IPS-20b (cell line): ENCODE data around the gene PEAR1.

Source experiments
- H3K27ac ChIP-seq: one replicate; pipeline ENCODE4 v1.5.1; 2013; ENCODE audit warnings: low read length
- H3K27me3 ChIP-seq: 2 replicates; pipeline ENCODE4 v1.6.1; 2013; ENCODE audit warnings: mild to moderate bottlenecking, low read length, inconsistent platforms; ENCODE audit not compliant: insufficient read depth
- H3K36me3 ChIP-seq: 2 replicates; pipeline ENCODE4 v1.6.1; 2013; ENCODE audit warnings: low read depth, mild to moderate bottlenecking, inconsistent platforms, low read length, moderate library complexity; ENCODE audit not compliant: insufficient read depth
- H3K4me1 ChIP-seq: 2 replicates; pipeline ENCODE4 v1.6.1; 2013; ENCODE audit warnings: mild to moderate bottlenecking, control low read depth, inconsistent platforms, low read length, moderate library complexity; ENCODE audit not compliant: insufficient read depth
- H3K4me3 ChIP-seq: 2 replicates; pipeline ENCODE4 v1.5.1; 2013; ENCODE audit warnings: mild to moderate bottlenecking, low read length, inconsistent platforms
- H3K9ac ChIP-seq: 2 replicates; pipeline ENCODE4 v1.6.1; 2013; ENCODE audit warnings: low read depth, mild to moderate bottlenecking, inconsistent platforms, low read length, moderate library complexity
- H3K9me3 ChIP-seq: 2 replicates; pipeline ENCODE4 v1.6.1; 2013; ENCODE audit warnings: mild to moderate bottlenecking, low read depth, low read length, inconsistent platforms; ENCODE audit not compliant: insufficient read depth

Gene PEAR1

DNA sequence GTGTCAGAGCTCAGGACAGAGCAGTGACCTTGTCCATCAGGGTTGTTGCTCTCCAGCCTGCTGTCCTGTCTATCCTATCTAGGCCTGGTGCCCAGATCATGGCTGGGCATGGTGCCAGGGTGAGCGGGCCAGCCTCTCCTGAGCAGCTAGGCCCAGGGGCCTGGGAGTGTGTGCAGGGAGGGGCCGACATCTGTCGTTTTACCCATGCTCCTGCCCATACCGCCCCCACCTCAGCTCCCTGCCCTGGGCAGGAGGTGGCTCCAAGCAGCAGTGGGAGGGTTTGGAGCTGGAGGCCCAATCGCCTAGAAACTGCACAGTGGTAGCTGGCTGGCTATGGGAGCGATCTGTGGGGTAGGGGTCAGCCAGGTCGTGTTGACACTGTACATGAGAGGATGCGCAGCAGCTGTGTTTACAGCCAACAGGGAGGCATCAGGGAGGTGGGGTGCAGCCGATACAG, 41.1 kb upstream of the PEAR1 start:
- H3K27ac ChIP-seq: no peak overlapping the region
- H3K4me1 ChIP-seq: no peaks in the 10 kb centered on the region
- H3K9me3 ChIP-seq: no peaks in the 10 kb centered on the region
- no peak overlapping the region for H3K4me3 ChIP-seq
- H3K27me3 ChIP-seq: peaks cover 90% of the 10 kb centered on the region
- no peaks in the 10 kb centered on the region for H3K36me3 ChIP-seq
- H3K9ac ChIP-seq: no peak overlapping the region

GRCh38 chr1:156853761-156854160, 39.8 kb upstream of the PEAR1 start:
- Histone ChIP-seq H3K27ac (no peak overlapping the region), H3K4me3 (no peak overlapping the region), H3K27me3 (peaks cover 90% of the 10 kb centered on the region), H3K9ac (no peak overlapping the region), H3K4me1 (no peaks in the 10 kb centered on the region; the same call in 1 of the 2 replicates), H3K9me3 (no peaks in the 10 kb centered on the region), H3K36me3 (no peaks in the 10 kb centered on the region)

GRCh38 chr1:156854634-156855033, 38.9 kb upstream of the PEAR1 start:
- peaks cover 90% of the 10 kb centered on the region for H3K27me3 ChIP-seq

GRCh38 chr1:156856282-156856785, 37.2 kb upstream of the PEAR1 start:
- H3K27me3 ChIP-seq: peaks cover 90% of the 10 kb centered on the region
- no peak overlapping the region for H3K27ac ChIP-seq
- no peaks in the 10 kb centered on the region for H3K9me3 ChIP-seq
- H3K36me3 ChIP-seq: no peaks in the 10 kb centered on the region
- no peak overlapping the region for H3K9ac ChIP-seq
- H3K4me3 ChIP-seq: no peak overlapping the region
- peaks cover 5% of the 10 kb centered on the region; the same call in 1 of the 2 replicates for H3K4me1 ChIP-seq

More at GRCh38 chr1:156854634-156855033, 38.9 kb upstream of the PEAR1 start:
- Histone ChIP-seq H3K4me1 (peaks cover 4% of the 10 kb centered on the region; the same call in 1 of the 2 replicates), H3K27ac (no peak overlapping the region), H3K9me3 (no peaks in the 10 kb centered on the region), H3K4me3 (no peak overlapping the region), H3K36me3 (no peaks in the 10 kb centered on the region), H3K9ac (no peak overlapping the region)

DNA sequence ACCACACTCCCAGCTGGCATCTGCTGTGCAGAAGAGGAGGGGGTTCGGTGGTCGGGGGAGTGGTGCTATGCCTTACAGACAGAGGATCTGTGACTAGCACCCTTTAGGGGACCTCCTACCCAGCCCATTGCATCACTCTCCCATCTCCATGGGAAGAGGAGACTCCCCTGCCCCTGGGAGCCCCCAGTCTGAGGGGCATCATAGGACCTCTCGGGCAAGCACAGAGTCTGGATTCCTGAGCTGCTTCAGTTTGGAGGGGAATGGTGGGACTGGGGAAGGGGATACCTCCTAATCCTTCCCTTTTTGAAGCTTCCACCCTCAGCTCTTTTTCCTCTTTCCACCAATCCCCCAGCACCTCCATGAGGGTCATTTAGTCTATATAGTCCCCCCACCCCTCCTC, 36.0 kb upstream of the PEAR1 start:
- H3K4me3 ChIP-seq: no peak overlapping the region

GRCh38 chr1:156858555-156858956, 35.0 kb upstream of the PEAR1 start:
- Histone ChIP-seq H3K9me3 (peaks cover 4% of the 10 kb centered on the region; the same call in 1 of the 2 replicates), H3K4me1 (peaks cover 5% of the 10 kb centered on the region; the same call in 1 of the 2 replicates), H3K4me3 (peak overlapping the region; percentile 73; the same call in 1 of the 2 replicates), H3K9ac (no peak overlapping the region), H3K36me3 (no peaks in the 10 kb centered on the region), H3K27ac (no peak overlapping the region), H3K27me3 (peaks cover 90% of the 10 kb centered on the region)

More for the DNA sequence above, 36.0 kb upstream of the PEAR1 start:
- peaks cover 4% of the 10 kb centered on the region; the same call in 1 of the 2 replicates for H3K9me3 ChIP-seq
- no peaks in the 10 kb centered on the region for H3K36me3 ChIP-seq
- H3K9ac ChIP-seq: no peak overlapping the region
- H3K27ac ChIP-seq: no peak overlapping the region
- H3K27me3 ChIP-seq: peaks cover 90% of the 10 kb centered on the region
- H3K4me1 ChIP-seq: peaks cover 5% of the 10 kb centered on the region; the same call in 1 of the 2 replicates

- Histone ChIP-seq H3K9ac (no peak within 1 kb of the TSS), H3K27me3 (peaks cover 90% of the 10 kb centered on the region), H3K9me3 (peaks cover 4% of the 10 kb centered on the region; the same call in 1 of the 2 replicates), H3K36me3 (no peaks in the 10 kb centered on the region), H3K4me1 (peaks cover 5% of the 10 kb centered on the region; the same call in 1 of the 2 replicates), H3K27ac (no peak within 1 kb of the TSS), H3K4me3 (peak within 1 kb of the TSS; percentile 73)
Observed at GRCh38 chr1:156858959-156859522, 34.5 kb upstream of the PEAR1 start, which contains the start of gene INSRR. TSS of gene INSRR (minus strand) at chr1:156859117. CDS start at chr1:156858621, 496 bp downstream.

GRCh38 chr1:156859523-156860112, 33.9 kb upstream of the PEAR1 start:
- peaks cover 4% of the 10 kb centered on the region; the same call in 1 of the 2 replicates for H3K9me3 ChIP-seq
- peaks cover 5% of the 10 kb centered on the region; the same call in 1 of the 2 replicates for H3K4me1 ChIP-seq
- no peak overlapping the region for H3K27ac ChIP-seq
- H3K9ac ChIP-seq: no peak overlapping the region
- H3K27me3 ChIP-seq: peaks cover 90% of the 10 kb centered on the region
- peak overlapping the region; percentile 73 for H3K4me3 ChIP-seq
- no peaks in the 10 kb centered on the region for H3K36me3 ChIP-seq

- no peak overlapping the region for H3K27ac ChIP-seq
- peaks cover 5% of the 10 kb centered on the region; the same call in 1 of the 2 replicates for H3K4me1 ChIP-seq
- peaks cover 4% of the 10 kb centered on the region; the same call in 1 of the 2 replicates for H3K9me3 ChIP-seq
- H3K36me3 ChIP-seq: no peaks in the 10 kb centered on the region
- peak overlapping the region; percentile 73 for H3K4me3 ChIP-seq
- peaks cover 92% of the 10 kb centered on the region for H3K27me3 ChIP-seq
- H3K9ac ChIP-seq: no peak overlapping the region
Observed at GRCh38 chr1:156860113-156860627, 33.3 kb upstream of the PEAR1 start.

GRCh38 chr1:156860628-156861423, 32.7 kb upstream of the PEAR1 start, which contains the start of gene NTRK1:
TSS of gene NTRK1 (plus strand) at chr1:156860865. CDS start at chr1:156860935, 70 bp downstream.
- H3K4me1 ChIP-seq: peaks cover 5% of the 10 kb centered on the region; the same call in 1 of the 2 replicates
- peaks cover 98% of the 10 kb centered on the region for H3K27me3 ChIP-seq
- no peak within 1 kb of the TSS for H3K27ac ChIP-seq
- peak within 1 kb of the TSS; percentile 73 for H3K4me3 ChIP-seq
- H3K36me3 ChIP-seq: no peaks in the 10 kb centered on the region
- H3K9ac ChIP-seq: no peak within 1 kb of the TSS
- peaks cover 4% of the 10 kb centered on the region; the same call in 1 of the 2 replicates for H3K9me3 ChIP-seq

DNA sequence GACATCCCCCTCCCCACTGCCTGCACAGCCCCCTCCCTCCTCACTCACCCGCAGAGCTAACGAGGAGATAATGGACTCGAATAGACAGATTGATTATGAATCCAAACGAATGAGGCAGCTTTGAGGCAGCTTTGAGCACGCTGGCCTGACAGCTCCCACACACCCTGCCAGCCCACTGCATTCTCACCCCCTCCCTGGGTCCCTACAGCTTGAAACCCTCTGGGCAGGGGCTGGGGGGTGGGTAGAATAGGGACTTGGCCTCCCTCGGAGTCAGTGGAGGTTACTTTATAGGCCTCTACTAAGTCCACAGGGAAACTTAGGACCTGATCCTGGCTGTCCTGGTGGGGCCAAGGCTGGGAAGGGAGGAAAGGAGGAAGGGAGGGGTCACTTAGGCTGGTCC, 30.9 kb upstream of the PEAR1 start:
- H3K27ac ChIP-seq: no peak overlapping the region
- H3K9ac ChIP-seq: no peak overlapping the region
- H3K4me1 ChIP-seq: peaks cover 9% of the 10 kb centered on the region; the same call in 1 of the 2 replicates
- no peak overlapping the region for H3K4me3 ChIP-seq
- peaks cover 85% of the 10 kb centered on the region for H3K27me3 ChIP-seq
- H3K9me3 ChIP-seq: peaks cover 4% of the 10 kb centered on the region; the same call in 1 of the 2 replicates
- no peaks in the 10 kb centered on the region for H3K36me3 ChIP-seq
